ENCODE data around the gene TMEM147.
"Not testable (repeated sequence)": the region's sequence is repeated elsewhere in the genome, so short reads cannot be mapped to it uniquely, and the experiment has no call there.

The TMEM147 gene

DNA sequence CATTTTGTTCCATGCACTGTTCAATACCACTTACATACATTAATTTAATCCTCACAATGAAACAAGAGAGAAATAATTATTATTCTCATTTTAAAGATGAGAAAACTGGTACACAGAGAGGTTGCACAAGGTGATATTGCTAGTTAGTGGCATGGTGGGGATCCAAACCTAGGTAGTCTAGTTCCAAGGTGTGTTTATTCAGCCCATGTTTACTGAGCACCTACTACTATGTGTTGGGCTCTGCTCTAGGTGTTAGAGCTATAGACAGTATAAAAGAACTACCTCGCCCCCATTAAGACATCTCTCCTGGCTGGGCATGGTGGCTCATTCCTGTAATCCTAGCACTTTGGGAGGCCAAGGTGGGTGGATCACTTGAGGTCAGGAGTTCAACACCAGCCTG lies 37.3 kb downstream of the TMEM147 start:
- no peak for DNase-seq (ENCODE audit: low read depth)
- no peak overlapping the region for H3K4me3 ChIP-seq (ENCODE audit: low read depth, low read length)
- TF ChIP-seq, protein P1, sequence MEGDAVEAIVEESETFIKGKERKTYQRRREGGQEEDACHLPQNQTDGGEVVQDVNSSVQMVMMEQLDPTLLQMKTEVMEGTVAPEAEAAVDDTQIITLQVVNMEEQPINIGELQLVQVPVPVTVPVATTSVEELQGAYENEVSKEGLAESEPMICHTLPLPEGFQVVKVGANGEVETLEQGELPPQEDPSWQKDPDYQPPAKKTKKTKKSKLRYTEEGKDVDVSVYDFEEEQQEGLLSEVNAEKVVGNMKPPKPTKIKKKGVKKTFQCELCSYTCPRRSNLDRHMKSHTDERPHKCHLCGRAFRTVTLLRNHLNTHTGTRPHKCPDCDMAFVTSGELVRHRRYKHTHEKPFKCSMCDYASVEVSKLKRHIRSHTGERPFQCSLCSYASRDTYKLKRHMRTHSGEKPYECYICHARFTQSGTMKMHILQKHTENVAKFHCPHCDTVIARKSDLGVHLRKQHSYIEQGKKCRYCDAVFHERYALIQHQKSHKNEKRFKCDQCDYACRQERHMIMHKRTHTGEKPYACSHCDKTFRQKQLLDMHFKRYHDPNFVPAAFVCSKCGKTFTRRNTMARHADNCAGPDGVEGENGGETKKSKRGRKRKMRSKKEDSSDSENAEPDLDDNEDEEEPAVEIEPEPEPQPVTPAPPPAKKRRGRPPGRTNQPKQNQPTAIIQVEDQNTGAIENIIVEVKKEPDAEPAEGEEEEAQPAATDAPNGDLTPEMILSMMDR (IDR thresholded peaks at IDR 0.05; ENCODE audit: low read depth, low read length), result no peak
- no peak for TF ChIP-seq POLR2A (IDR thresholded peaks at IDR 0.05; ENCODE audit: extremely low read depth, insufficient read length)
- TF ChIP-seq MYC (IDR thresholded peaks at IDR 0.05; ENCODE audit: low read depth, low read length), result no peak
- TF ChIP-seq, protein P2, sequence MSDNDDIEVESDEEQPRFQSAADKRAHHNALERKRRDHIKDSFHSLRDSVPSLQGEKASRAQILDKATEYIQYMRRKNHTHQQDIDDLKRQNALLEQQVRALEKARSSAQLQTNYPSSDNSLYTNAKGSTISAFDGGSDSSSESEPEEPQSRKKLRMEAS (IDR thresholded peaks at IDR 0.05; ENCODE audit: low read depth, low read length), result no peak

GRCh38 chr19:35585848-35586247 lies 40.4 kb downstream of the TMEM147 start, which contains the start of gene PMIS2:
Gene PMIS2, plus strand, starts transcription at chr19:35586173. Its CDS starts 87 bp downstream, at chr19:35586260.
- TF ChIP-seq, protein P1 (IDR thresholded peaks at IDR 0.05; ENCODE audit: low read depth, low read length), result no peak
- no peak for TF ChIP-seq POLR2A (IDR thresholded peaks at IDR 0.05; ENCODE audit: extremely low read depth, insufficient read length)
- TF ChIP-seq, protein P2 (IDR thresholded peaks at IDR 0.05; ENCODE audit: low read depth, low read length), result no peak
- no peak for TF ChIP-seq MYC (IDR thresholded peaks at IDR 0.05; ENCODE audit: low read depth, low read length)
- peak; percentile 19 for DNase-seq (ENCODE audit: low read depth)
- no peak within 1 kb of the TSS for H3K4me3 ChIP-seq (ENCODE audit: low read depth, low read length)

DNA sequence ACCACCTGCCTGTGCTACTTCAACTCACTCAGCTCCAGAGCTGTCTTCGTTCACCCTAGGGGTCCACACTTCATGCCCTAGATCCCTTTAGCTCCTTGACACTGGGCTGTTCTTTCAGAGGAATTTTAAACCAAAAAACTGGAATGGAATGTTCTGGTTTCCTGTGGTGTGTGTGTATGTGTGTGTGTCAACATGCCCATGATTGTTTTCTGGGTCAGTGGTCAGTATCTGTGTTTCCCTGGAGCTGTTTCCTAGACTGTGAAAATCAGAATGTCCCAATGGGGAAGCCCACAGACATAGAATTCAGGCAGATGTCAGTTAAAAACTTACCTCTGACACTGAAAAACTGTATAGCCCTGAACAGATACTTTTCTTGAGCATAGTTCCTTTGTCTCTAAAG lies 41.9 kb downstream of the TMEM147 start:
- no peak overlapping the region for H3K4me3 ChIP-seq (ENCODE audit: low read depth, low read length)
- TF ChIP-seq, protein P2 (IDR thresholded peaks at IDR 0.05; ENCODE audit: low read depth, low read length), result no peak
- TF ChIP-seq, protein P1 (IDR thresholded peaks at IDR 0.05; ENCODE audit: low read depth, low read length), result no peak
- TF ChIP-seq POLR2A (IDR thresholded peaks at IDR 0.05; ENCODE audit: extremely low read depth, insufficient read length) (no peak), MYC (IDR thresholded peaks at IDR 0.05; ENCODE audit: low read depth, low read length) (no peak)
- no peak for DNase-seq (ENCODE audit: low read depth)

GRCh38 chr19:35590875-35591274 lies 45.4 kb downstream of the TMEM147 start:
- H3K4me3 ChIP-seq (ENCODE audit: low read depth, low read length), result no peak overlapping the region
- TF ChIP-seq POLR2A (IDR thresholded peaks at IDR 0.05; ENCODE audit: extremely low read depth, insufficient read length) (no peak), MYC (IDR thresholded peaks at IDR 0.05; ENCODE audit: low read depth, low read length) (no peak)
- TF ChIP-seq, protein P2 (IDR thresholded peaks at IDR 0.05; ENCODE audit: low read depth, low read length), result no peak
- TF ChIP-seq, protein P1 (IDR thresholded peaks at IDR 0.05; ENCODE audit: low read depth, low read length), result no peak

GRCh38 chr19:35592226-35592625 lies 46.8 kb downstream of the TMEM147 start:
- TF ChIP-seq, protein P2 (IDR thresholded peaks at IDR 0.05; ENCODE audit: low read depth, low read length), result no peak
- TF ChIP-seq, protein P1 (IDR thresholded peaks at IDR 0.05; ENCODE audit: low read depth, low read length), result peak; percentile 27
- H3K4me3 ChIP-seq (ENCODE audit: low read depth, low read length), result no peak overlapping the region
- peak; percentile 43 for DNase-seq (ENCODE audit: low read depth)

More at GRCh38 chr19:35590875-35591274, 45.4 kb downstream of the TMEM147 start:
- DNase-seq (ENCODE audit: low read depth), result no peak

DNA sequence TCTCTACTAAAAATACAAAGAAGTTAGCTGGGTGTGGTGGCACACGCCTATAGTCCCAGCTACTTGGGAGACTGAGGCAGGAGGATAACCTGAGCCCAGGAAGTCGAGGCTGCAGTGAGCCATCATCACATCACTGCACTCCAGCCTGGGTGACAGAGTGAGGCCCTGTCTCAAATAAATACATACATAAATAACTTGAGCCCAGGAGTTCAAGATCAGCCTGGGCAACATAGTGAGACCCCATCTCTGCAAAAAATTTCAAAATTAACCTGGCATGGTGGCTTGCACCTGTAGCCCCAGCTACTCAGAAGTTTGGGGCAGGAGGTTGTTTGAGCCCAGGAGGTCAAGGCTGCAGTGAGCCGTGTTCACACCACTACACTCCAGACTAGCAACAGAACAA lies 49.6 kb downstream of the TMEM147 start:
- H3K4me3 ChIP-seq (ENCODE audit: low read depth, low read length); DNase-seq (ENCODE audit: low read depth): not testable (repeated sequence)
